HepG2 (cell line): ENCODE results near the gene KIAA1549. TPM values are rescaled to one million over a fixed set of nuclear protein-coding genes. Genes with fewer than 3 reads are reported as not detected.

Experiments used
- GABPB1 ChIP-seq: IDR thresholded peaks from 2 replicates; pipeline ENCODE4 v1.6.1; 2016; ENCODE audit warnings: mild to moderate bottlenecking, missing genetic modification reagents, moderate library complexity, missing compliant biosample characterization
- KDM3A ChIP-seq: IDR thresholded peaks from 2 replicates; pipeline ENCODE4 v1.6.1; 2018; ENCODE audit warnings: low read depth, missing compliant biosample characterization
- MTA1 ChIP-seq: sonication (generic); formaldehyde crosslinking; IDR thresholded peaks from 2 replicates; pipeline ENCODE4 v1.4.0; 2020; ENCODE audit warnings: missing genetic modification reagents, mild to moderate bottlenecking, borderline replicate concordance
- NBN ChIP-seq: fragments of 450-650 bp; conservative IDR thresholded peaks from 2 replicates; pipeline ENCODE4 v1.6.1; 2017
- PHF8 ChIP-seq: sonication (generic); formaldehyde crosslinking; IDR thresholded peaks from 2 replicates; pipeline ENCODE4 v1.5.0; 2020; ENCODE audit warnings: missing genetic modification reagents
- RAD21 ChIP-seq: fragments of 450-650 bp; formaldehyde crosslinking; IDR thresholded peaks from 2 replicates; pipeline ENCODE4 v1.5.0; 2020; ENCODE audit warnings: mild to moderate bottlenecking
- SRSF4 ChIP-seq: fragments of 200-400 bp; formaldehyde crosslinking; IDR thresholded peaks from one replicate; pipeline ENCODE4 v1.6.1; 2018; ENCODE audit warnings: mild to moderate bottlenecking, low read depth, low read length, moderate library complexity; ENCODE audit not compliant: poor library complexity, severe bottlenecking
- TAF1 ChIP-seq: sonication (generic); formaldehyde crosslinking; IDR thresholded peaks from 2 replicates; pipeline ENCODE4 v1.4.0; 2020; ENCODE audit warnings: missing genetic modification reagents
- YEATS4 ChIP-seq: sonication (generic); formaldehyde crosslinking; IDR thresholded peaks from 2 replicates; pipeline ENCODE4 v1.4.0; 2020; ENCODE audit warnings: missing genetic modification reagents, borderline replicate concordance
- ZBTB38 ChIP-seq: sonication (generic); formaldehyde crosslinking; IDR thresholded peaks from 2 replicates; pipeline ENCODE4 v1.5.1; 2020; ENCODE audit warnings: mild to moderate bottlenecking, missing genetic modification reagents
- ZFX ChIP-seq: sonication (generic); formaldehyde crosslinking; IDR thresholded peaks from 2 replicates; pipeline ENCODE4 v1.4.0; 2020; ENCODE audit warnings: mild to moderate bottlenecking, low read depth, missing genetic modification reagents, moderate library complexity
- ZNF274 ChIP-seq: sonication (generic); formaldehyde crosslinking; IDR thresholded peaks from 2 replicates; pipeline ENCODE4 v1.5.1; 2020; ENCODE audit warnings: mild to moderate bottlenecking, missing genetic modification reagents
- ZNF460 ChIP-seq: sonication (generic); formaldehyde crosslinking; IDR thresholded peaks from 2 replicates; pipeline ENCODE4 v1.5.1; 2020; ENCODE audit warnings: missing genetic modification reagents, mild to moderate bottlenecking, borderline replicate concordance
- ZNF615 ChIP-seq: sonication (generic); formaldehyde crosslinking; IDR thresholded peaks from 2 replicates; pipeline ENCODE4 v1.5.0; 2020; ENCODE audit warnings: mild to moderate bottlenecking, missing genetic modification reagents, borderline replicate concordance
- ZNF709 ChIP-seq: sonication (generic); formaldehyde crosslinking; IDR thresholded peaks from 2 replicates; pipeline ENCODE4 v1.5.0; 2020; ENCODE audit warnings: mild to moderate bottlenecking, missing genetic modification reagents
- polyA plus RNA-seq, 8 experiments: library from polyadenylated mRNA; depleted of rRNA in 3 of 8; stranded (reverse) in 7 of 8; unstranded in 1 of 8; fragments of >200 nt; fragmentation: Illumina TruSeq in 4 of 8; extraction: Trizol in 4 of 8; gene quantifications; 2 replicates each; pipeline versions ENCODE4 v1.2.1 to v1.2.3, GENCODE V29; 2011 to 2016; ENCODE audit warnings: low read depth in 4 of 8, missing spikeins in 1 of 8, mixed read lengths in 1 of 8; ENCODE audit not compliant: insufficient read depth in 1 of 8
- total RNA-seq, 5 experiments: library from RNA; depleted of rRNA; stranded (reverse); fragments of >200 nt; fragmentation: Illumina TruSeq; extraction: Trizol; gene quantifications; 2 replicates each; pipeline ENCODE4 v1.2.3, GENCODE V29; 2016; ENCODE audit warnings: low read depth in 1 of 5
- TF ChIP-seq, protein P1 (sequence below): sonication (generic); formaldehyde crosslinking; IDR thresholded peaks from 2 replicates; pipeline ENCODE4 v1.4.0; 2020; ENCODE audit warnings: missing genetic modification reagents, mild to moderate bottlenecking, borderline replicate concordance
- TF ChIP-seq, protein P2 (sequence below): sonication (generic); formaldehyde crosslinking; conservative IDR thresholded peaks from 2 replicates; pipeline ENCODE4 v1.4.0; 2020; ENCODE audit warnings: missing genetic modification reagents
- TF ChIP-seq, protein P3 (sequence below): IDR thresholded peaks from 2 replicates; pipeline ENCODE4 v1.6.1; 2016; ENCODE audit warnings: missing compliant biosample characterization, missing genetic modification reagents, borderline replicate concordance
- TF ChIP-seq, protein P4 (sequence below): sonication (generic); formaldehyde crosslinking; IDR thresholded peaks from 2 replicates; pipeline ENCODE4 v1.4.0; 2020; ENCODE audit warnings: mild to moderate bottlenecking, low read depth, missing genetic modification reagents

The KIAA1549 gene
- total and polyA plus RNA-seq, 2 of the 13 experiments (the other 11 are each of a cell fraction or from before 2014, with no cell fraction given) = 1.1 to 1.8 TPM

DNA sequence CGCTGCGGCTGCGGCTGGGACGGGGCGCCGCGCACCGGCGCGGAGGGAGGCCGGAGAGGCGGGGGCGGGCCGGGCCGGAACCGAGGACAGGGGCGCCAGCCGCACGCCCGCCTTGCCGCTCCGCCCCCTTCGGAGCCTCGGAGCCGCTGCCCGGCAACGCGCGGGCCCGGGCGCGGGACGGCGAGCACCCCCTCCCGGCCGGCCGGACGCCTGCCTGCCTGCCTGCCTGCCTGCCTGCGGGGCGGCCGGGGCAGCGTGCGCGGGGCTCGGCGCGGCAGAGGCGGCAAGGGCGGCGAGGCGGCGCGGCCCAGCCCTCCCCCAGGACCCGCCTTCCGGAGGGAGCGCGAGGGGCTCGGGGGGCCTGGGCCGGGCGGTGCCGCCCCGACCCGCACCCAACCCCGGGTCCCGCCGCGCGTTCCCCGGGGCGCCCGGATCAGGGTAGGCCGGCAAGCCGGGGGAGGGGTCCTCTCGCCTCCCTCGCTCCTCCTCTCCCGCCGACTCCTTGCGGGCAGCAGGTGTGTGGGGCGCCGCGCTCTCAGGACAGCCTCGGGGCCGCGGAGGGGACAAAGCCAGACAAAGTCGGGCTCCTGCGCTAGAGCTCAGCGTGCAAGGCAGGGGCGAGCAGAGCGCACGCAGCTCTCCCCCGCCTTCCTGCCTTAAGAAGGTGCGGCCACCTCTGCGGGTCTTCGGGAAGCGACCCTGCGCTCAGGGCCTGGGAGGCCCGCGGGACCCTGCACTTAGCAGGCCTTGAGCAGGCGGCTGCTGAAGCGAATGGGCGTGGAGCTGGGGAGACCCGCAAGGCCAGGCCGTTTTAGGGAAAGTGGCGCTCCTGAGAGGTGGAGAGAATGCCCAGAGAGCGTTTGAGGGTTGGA, at the start of gene KIAA1549 (continued):
- TF ChIP-seq GABPB1 (CRISPR knock-in tag) = peak; percentile 51; the same call in 1 of the 2 replicates
- TF ChIP-seq KDM3A (CRISPR knock-in tag) = peak; percentile 80; the same call in 1 of the 2 replicates
- TF ChIP-seq, protein P1, sequence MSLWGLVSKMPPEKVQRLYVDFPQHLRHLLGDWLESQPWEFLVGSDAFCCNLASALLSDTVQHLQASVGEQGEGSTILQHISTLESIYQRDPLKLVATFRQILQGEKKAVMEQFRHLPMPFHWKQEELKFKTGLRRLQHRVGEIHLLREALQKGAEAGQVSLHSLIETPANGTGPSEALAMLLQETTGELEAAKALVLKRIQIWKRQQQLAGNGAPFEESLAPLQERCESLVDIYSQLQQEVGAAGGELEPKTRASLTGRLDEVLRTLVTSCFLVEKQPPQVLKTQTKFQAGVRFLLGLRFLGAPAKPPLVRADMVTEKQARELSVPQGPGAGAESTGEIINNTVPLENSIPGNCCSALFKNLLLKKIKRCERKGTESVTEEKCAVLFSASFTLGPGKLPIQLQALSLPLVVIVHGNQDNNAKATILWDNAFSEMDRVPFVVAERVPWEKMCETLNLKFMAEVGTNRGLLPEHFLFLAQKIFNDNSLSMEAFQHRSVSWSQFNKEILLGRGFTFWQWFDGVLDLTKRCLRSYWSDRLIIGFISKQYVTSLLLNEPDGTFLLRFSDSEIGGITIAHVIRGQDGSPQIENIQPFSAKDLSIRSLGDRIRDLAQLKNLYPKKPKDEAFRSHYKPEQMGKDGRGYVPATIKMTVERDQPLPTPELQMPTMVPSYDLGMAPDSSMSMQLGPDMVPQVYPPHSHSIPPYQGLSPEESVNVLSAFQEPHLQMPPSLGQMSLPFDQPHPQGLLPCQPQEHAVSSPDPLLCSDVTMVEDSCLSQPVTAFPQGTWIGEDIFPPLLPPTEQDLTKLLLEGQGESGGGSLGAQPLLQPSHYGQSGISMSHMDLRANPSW (CRISPR knock-in tag) = no peak
- 0 out of 2 replicates have a peak, but pooled peaks have one; percentile 17 for TF ChIP-seq ZNF274 (CRISPR knock-in tag)
- TF ChIP-seq, protein P2, sequence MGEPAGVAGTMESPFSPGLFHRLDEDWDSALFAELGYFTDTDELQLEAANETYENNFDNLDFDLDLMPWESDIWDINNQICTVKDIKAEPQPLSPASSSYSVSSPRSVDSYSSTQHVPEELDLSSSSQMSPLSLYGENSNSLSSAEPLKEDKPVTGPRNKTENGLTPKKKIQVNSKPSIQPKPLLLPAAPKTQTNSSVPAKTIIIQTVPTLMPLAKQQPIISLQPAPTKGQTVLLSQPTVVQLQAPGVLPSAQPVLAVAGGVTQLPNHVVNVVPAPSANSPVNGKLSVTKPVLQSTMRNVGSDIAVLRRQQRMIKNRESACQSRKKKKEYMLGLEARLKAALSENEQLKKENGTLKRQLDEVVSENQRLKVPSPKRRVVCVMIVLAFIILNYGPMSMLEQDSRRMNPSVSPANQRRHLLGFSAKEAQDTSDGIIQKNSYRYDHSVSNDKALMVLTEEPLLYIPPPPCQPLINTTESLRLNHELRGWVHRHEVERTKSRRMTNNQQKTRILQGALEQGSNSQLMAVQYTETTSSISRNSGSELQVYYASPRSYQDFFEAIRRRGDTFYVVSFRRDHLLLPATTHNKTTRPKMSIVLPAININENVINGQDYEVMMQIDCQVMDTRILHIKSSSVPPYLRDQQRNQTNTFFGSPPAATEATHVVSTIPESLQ (CRISPR knock-in tag) = no peak
- no peak; the same call in 1 of the 2 replicates for TF ChIP-seq TAF1 (CRISPR knock-in tag)
- no peak for TF ChIP-seq ZNF615 (CRISPR knock-in tag)
- TF ChIP-seq ZNF709 = no peak
- peak; percentile 77 for TF ChIP-seq ZBTB38
- TF ChIP-seq RAD21 = peak; percentile 65
- TF ChIP-seq ZNF460 (CRISPR knock-in tag) = no peak
- TF ChIP-seq NBN = no peak
- TF ChIP-seq, protein P3, sequence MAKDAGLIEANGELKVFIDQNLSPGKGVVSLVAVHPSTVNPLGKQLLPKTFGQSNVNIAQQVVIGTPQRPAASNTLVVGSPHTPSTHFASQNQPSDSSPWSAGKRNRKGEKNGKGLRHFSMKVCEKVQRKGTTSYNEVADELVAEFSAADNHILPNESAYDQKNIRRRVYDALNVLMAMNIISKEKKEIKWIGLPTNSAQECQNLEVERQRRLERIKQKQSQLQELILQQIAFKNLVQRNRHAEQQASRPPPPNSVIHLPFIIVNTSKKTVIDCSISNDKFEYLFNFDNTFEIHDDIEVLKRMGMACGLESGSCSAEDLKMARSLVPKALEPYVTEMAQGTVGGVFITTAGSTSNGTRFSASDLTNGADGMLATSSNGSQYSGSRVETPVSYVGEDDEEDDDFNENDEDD (CRISPR knock-in tag) = peak; percentile 48; the same call in 1 of the 2 replicates
- peak; percentile 66 for TF ChIP-seq ZFX (CRISPR knock-in tag)
- TF ChIP-seq SRSF4 = no peak
- TF ChIP-seq PHF8 (CRISPR knock-in tag) = peak; percentile 56
- 0 out of 2 replicates have a peak, but pooled peaks have one; percentile 21 for TF ChIP-seq MTA1 (CRISPR knock-in tag)
- TF ChIP-seq, protein P4, sequence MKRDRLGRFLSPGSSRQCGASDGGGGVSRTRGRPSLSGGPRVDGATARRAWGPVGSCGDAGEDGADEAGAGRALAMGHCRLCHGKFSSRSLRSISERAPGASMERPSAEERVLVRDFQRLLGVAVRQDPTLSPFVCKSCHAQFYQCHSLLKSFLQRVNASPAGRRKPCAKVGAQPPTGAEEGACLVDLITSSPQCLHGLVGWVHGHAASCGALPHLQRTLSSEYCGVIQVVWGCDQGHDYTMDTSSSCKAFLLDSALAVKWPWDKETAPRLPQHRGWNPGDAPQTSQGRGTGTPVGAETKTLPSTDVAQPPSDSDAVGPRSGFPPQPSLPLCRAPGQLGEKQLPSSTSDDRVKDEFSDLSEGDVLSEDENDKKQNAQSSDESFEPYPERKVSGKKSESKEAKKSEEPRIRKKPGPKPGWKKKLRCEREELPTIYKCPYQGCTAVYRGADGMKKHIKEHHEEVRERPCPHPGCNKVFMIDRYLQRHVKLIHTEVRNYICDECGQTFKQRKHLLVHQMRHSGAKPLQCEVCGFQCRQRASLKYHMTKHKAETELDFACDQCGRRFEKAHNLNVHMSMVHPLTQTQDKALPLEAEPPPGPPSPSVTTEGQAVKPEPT (CRISPR knock-in tag) = no peak
- TF ChIP-seq YEATS4 (CRISPR knock-in tag) = peak; percentile 41
